Stimulated activated CD8-positive, alpha-beta memory T cell treated with anti-CD3 and anti-CD28 coated beads, Interleukin-15, amount 100 ng/mL, for 4 hours (primary cell): ENCODE results near the gene PRKCI.
"Not testable (repeated sequence)": the region's sequence is repeated elsewhere in the genome, so short reads cannot be mapped to it uniquely, and the experiment has no call there.

Source experiments
- DNase-seq, 2 donors: peaks; one replicate each; pipeline ENCODE4 v3.0.0-alpha.2; 2020; ENCODE audit warnings: low read depth in 2 of 2

Gene PRKCI

GRCh38 chr3:170222647-170223541 lies 670 bp downstream of the PRKCI start:
- DNase-seq, result peak; percentile 22 to 24

GRCh38 chr3:170225166-170225565 lies 2.9 kb downstream of the PRKCI start:
- DNase-seq, result no peak

GRCh38 chr3:170226426-170226960 lies 4.3 kb downstream of the PRKCI start:
- no peak for DNase-seq

- no peak for DNase-seq
These were observed 6.0 kb downstream of the PRKCI start for GRCh38 chr3:170228093-170228766.

GRCh38 chr3:170232266-170232665 lies 10.0 kb downstream of the PRKCI start:
- no peak for DNase-seq

- no peak for DNase-seq
These were observed 11.3 kb downstream of the PRKCI start for GRCh38 chr3:170233530-170233929.

GRCh38 chr3:170240142-170240541 lies 17.9 kb downstream of the PRKCI start:
- no peak for DNase-seq

GRCh38 chr3:170240671-170241070 lies 18.4 kb downstream of the PRKCI start:
- DNase-seq, result no peak

GRCh38 chr3:170244576-170244975 lies 22.4 kb downstream of the PRKCI start:
- DNase-seq, result no peak

- no peak for DNase-seq
These were observed 25.7 kb downstream of the PRKCI start for GRCh38 chr3:170247875-170248274.

- no peak for DNase-seq
These were observed 34.4 kb downstream of the PRKCI start for GRCh38 chr3:170256597-170256996.

GRCh38 chr3:170257145-170257544 lies 34.9 kb downstream of the PRKCI start:
- DNase-seq, result no peak

- DNase-seq, result no peak
These were observed 35.9 kb downstream of the PRKCI start for GRCh38 chr3:170258105-170258487.

- no peak for DNase-seq
These were observed 37.7 kb downstream of the PRKCI start for GRCh38 chr3:170259907-170260306.

- DNase-seq, result no peak
These were observed 45.6 kb downstream of the PRKCI start for GRCh38 chr3:170267793-170268192.

GRCh38 chr3:170269673-170270254 lies 47.5 kb downstream of the PRKCI start:
- not testable (repeated sequence) for DNase-seq

GRCh38 chr3:170270282-170270881 lies 48.2 kb downstream of the PRKCI start:
- DNase-seq, result no peak

- no peak for DNase-seq
These were observed 52.4 kb downstream of the PRKCI start for GRCh38 chr3:170274641-170275040.

GRCh38 chr3:170275832-170276231 lies 53.6 kb downstream of the PRKCI start:
- no peak for DNase-seq

- DNase-seq, result not testable (repeated sequence)
These were observed 55.1 kb downstream of the PRKCI start for GRCh38 chr3:170277311-170277710.

- no peak for DNase-seq
These were observed 55.8 kb downstream of the PRKCI start for GRCh38 chr3:170277833-170278580.
